Peyer's patch (tissue), 4 donors: ENCODE measurements around the gene BOD1.

ENCODE experiments used
- CTCF ChIP-seq, 6 experiments: fragments of 450-650 bp in 4 of 6; fragments of 200-600 bp in 2 of 6; sonication (generic) in 1 of 6; IDR thresholded peaks; one replicate each; pipeline ENCODE4 v1.5.1; 2017 to 2019; ENCODE audit warnings: antibody characterized with exemption in 6 of 6, mild to moderate bottlenecking in 3 of 6, moderate library complexity in 1 of 6
- POLR2A ChIP-seq, 2 donors: fragments of 450-650 bp; IDR thresholded peaks; one replicate each; pipeline ENCODE4 v1.5.1; 2017; ENCODE audit warnings: antibody characterized with exemption in 2 of 2, mild to moderate bottlenecking in 2 of 2, moderate library complexity in 2 of 2

- no peak for TF ChIP-seq CTCF (IDR thresholded peaks at IDR 0.05)
- TF ChIP-seq POLR2A (IDR thresholded peaks at IDR 0.05) = no peak
These were observed 20.6 kb downstream of the BOD1 start for GRCh38 chr5:173595841-173596240.
